Small intestine (tissue), 7 donors: ENCODE results near the gene TSPAN10. TPM values are rescaled to one million over a fixed set of nuclear protein-coding genes. Genes with fewer than 3 reads are reported as not detected.

Experiments used
- DNase-seq, 2 donors: peaks; one replicate each; pipeline versions ENCODE4 v3.0.0 to v3.0.0-alpha.2; 2013
- FAIRE-seq: peaks from 2 replicates; lab custom pipeline; 2012; peaks lifted over from hg19 to GRCh38; lab: Jason Lieb, UNC
- H3K27ac ChIP-seq, 3 donors: one replicate each; pipeline ENCODE4 v1.5.1; 2013; ENCODE audit warnings: low read length in 2 of 3, mild to moderate bottlenecking in 2 of 3, control low read depth in 1 of 3, inconsistent platforms in 1 of 3, low read depth in 1 of 3, moderate library complexity in 1 of 3
- H3K27me3 ChIP-seq, 3 donors: one replicate each; pipeline ENCODE4 v1.6.1; 2013; ENCODE audit warnings: low read length in 3 of 3, inconsistent platforms in 1 of 3; ENCODE audit not compliant: control insufficient read depth in 3 of 3, insufficient read depth in 3 of 3
- H3K36me3 ChIP-seq, 3 donors: one replicate each; pipeline ENCODE4 v1.6.1; 2013; ENCODE audit warnings: low read length in 3 of 3, inconsistent platforms in 1 of 3, low read depth in 1 of 3, mild to moderate bottlenecking in 1 of 3, moderate library complexity in 1 of 3; ENCODE audit not compliant: control insufficient read depth in 3 of 3, insufficient read depth in 2 of 3
- H3K4me1 ChIP-seq, 3 donors: one replicate each; pipeline ENCODE4 v1.6.1; 2013; ENCODE audit warnings: low read length in 2 of 3, inconsistent platforms in 1 of 3, low read depth in 1 of 3, mild to moderate bottlenecking in 1 of 3, moderate library complexity in 1 of 3; ENCODE audit not compliant: control insufficient read depth in 3 of 3, insufficient read depth in 2 of 3
- H3K4me3 ChIP-seq, 3 donors: one replicate each; pipeline ENCODE4 v1.5.1; 2013; ENCODE audit warnings: low read length in 3 of 3, control low read depth in 1 of 3, inconsistent platforms in 1 of 3, low read depth in 1 of 3, mild to moderate bottlenecking in 1 of 3, moderate library complexity in 1 of 3
- H3K9me3 ChIP-seq, 2 donors: one replicate each; pipeline ENCODE4 v1.6.1; 2013; ENCODE audit warnings: low read depth in 1 of 2, low read length in 1 of 2; ENCODE audit not compliant: control insufficient read depth in 2 of 2, insufficient read depth in 1 of 2
- WGBS, 3 donors: extraction: QIAGEN DNeasy Blood & Tissue Kit; methylation state at CpG; one replicate each; pipeline ENCODE4 v1.1.7; 2013; 5-methylcytosine and 5-hydroxymethylcytosine counted together
- polyA plus RNA-seq, 4 donors: library from polyadenylated mRNA; stranded (reverse) in 3 of 4; unstranded in 1 of 4; fragments of 200-250 nt in 3 of 4; fragments of 120-200 nt in 1 of 4; gene quantifications; one replicate each; pipeline versions ENCODE4 v1.2.1 to v1.2.3, GENCODE V29; 2013
- donor health status: healthy with polysubstance abuse.
- donor health status: control.
- donor health status: control.
- donor health status: Bipolar disorder and iron deficiency.
- donor health status: healthy.

TSPAN10 gene
- polyA plus RNA-seq, 4 donors: 0.40 to 1.1 TPM; not detected in 2

DNA sequence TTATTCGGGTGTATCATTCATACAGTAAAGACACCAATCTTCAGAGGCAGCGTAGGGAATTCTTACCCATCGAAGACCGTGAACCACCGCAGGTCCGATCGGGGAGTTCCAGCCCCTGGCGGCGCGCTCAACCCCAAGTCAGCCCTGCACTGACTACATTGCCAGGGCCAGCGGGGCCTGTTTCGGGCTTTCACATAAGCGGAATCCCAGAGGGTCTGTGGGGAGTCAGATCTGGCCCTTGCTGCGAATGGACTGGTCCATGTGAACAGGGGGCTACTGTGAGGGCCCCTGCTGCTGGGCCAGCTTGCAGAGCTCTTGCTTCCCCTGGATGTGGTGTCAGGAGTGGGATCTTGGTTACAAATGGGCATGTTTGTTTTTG is 11.7 kb downstream of the TSPAN10 start:
- Histone ChIP-seq H3K4me1 (peaks cover 0 to 2% (median 0%) of the 10 kb centered on the region in 3 donors), H3K9me3 (peaks cover 0 to 18% of the 10 kb centered on the region in 2 donors), H3K27me3 (peaks cover 8 to 36% (median 15%) of the 10 kb centered on the region in 3 donors), H3K4me3 (no peak overlapping the region), H3K36me3 (no peaks in the 10 kb centered on the region), H3K27ac (no peak overlapping the region)
- 66 to 74% (median 70%) methylated on average over 14 of the region's 14 CpGs for WGBS, 3 donors
- no peak for FAIRE-seq
- no peak for DNase-seq

DNA sequence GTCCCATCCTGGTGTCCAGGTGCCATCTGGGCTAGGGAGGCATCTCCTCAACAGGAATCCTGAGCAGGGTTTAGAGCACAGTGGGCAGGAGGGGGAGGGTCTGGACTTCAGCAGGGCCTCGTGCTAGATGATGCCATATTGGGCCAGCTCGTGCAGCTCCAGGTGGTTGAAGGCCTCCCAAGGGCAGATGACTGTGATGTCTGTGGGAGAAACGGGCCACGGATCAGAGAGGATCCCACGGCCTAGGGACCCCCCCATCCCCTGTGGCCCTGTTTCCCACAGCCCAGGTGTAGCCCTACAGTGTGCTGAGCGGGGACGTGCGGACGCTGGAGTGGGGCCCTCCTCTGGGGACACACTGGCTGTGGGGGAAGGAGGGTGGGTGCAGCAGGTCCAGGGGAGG is 14.0 kb downstream of the TSPAN10 start:
- DNase-seq (no peak), FAIRE-seq (no peak)
- peaks cover 0 to 18% of the 10 kb centered on the region in 2 donors for H3K9me3 ChIP-seq
- peaks cover 0 to 2% (median 0%) of the 10 kb centered on the region in 3 donors for H3K4me1 ChIP-seq
- peaks cover 8 to 36% (median 15%) of the 10 kb centered on the region in 3 donors for H3K27me3 ChIP-seq
- no peaks in the 10 kb centered on the region for H3K36me3 ChIP-seq
- H3K4me3 ChIP-seq: no peak overlapping the region
- no peak overlapping the region for H3K27ac ChIP-seq
- 66 to 77% (median 76%) methylated on average over 8 to 9 of the region's 9 CpGs for WGBS, 3 donors

DNA sequence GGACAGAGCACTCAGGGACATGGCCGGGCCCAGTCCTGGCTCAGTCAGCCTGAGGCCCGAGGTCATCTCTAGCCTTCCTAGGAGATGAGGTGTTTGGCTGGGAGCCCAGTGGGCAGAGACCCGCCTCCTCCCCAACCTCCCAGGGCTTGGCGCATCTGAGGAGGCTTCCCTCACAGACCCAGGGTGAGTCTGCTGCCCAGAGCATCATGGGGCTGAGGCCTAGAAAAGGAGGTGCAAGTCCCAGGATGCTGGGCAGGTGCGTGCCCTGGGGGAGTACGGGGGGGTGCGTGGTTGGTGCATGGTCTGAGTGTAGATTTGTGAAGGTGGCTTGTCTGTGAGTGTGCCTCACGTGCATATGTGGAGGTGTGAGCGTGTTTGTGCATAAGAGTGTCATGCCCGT is 14.7 kb downstream of the TSPAN10 start:
- no peak for DNase-seq
- peaks cover 0 to 2% (median 0%) of the 10 kb centered on the region in 3 donors for H3K4me1 ChIP-seq
- H3K36me3 ChIP-seq: no peaks in the 10 kb centered on the region
- no peak for FAIRE-seq
- no peak overlapping the region for H3K4me3 ChIP-seq
- H3K27ac ChIP-seq: no peak overlapping the region
- peaks cover 8 to 35% (median 15%) of the 10 kb centered on the region in 3 donors for H3K27me3 ChIP-seq
- peaks cover 0 to 18% of the 10 kb centered on the region in 2 donors for H3K9me3 ChIP-seq
- 74 to 80% (median 78%) methylated on average over 10 of the region's 10 CpGs for WGBS, 3 donors

- Histone ChIP-seq H3K9me3 (peaks cover 0 to 14% of the 10 kb centered on the region in 2 donors), H3K4me3 (peak overlapping the region in 1 of 3 donors; percentile 25), H3K27me3 (peaks cover 2 to 23% (median 9%) of the 10 kb centered on the region in 3 donors), H3K4me1 (peaks cover 0 to 2% (median 0%) of the 10 kb centered on the region in 3 donors), H3K36me3 (no peaks in the 10 kb centered on the region), H3K27ac (no peak overlapping the region)
- FAIRE-seq: no peak
- no peak for DNase-seq
- 29 to 56% (median 45%) methylated on average over 18 to 27 of the region's 27 CpGs for WGBS, 3 donors
Measured at GRCh38 chr17:81652906-81653771, 16.1 kb downstream of the TSPAN10 start.

DNA sequence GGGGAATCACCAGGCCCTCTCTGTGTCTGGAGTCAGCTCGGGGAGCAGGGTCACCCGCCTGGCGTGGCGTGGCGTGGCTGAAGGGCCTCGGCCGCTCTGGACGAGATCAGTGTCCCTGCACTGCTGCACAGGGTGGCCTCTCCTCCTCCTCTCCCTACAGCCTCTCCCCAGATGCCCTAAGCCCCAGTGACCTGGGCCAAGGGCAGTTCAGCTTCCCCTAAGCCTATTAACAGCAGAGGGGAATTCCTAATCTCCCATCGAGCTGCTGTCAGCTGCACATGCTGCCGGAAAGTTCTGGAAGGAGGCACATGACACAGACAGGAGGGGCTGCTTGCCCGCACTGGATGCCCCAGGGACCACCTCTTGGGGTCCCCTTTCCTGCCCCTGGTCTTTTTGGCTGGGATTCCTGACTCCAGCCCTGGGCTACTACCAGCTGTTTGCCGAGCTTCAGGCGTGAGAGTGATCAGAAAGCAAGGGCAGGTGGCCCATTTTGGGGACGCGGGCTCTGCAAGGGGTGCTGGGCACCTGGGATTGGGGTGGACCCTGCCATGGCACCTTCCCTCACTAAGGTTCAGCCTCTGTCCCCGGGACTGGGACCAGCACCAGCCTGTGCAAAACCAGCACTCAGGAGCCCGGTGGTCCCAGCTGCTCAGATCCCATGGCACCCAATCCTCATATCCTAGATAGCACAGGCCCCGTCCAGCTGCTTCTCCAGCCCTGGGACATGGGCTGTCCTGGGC is 18.6 kb downstream of the TSPAN10 start:
- 81 to 84% (median 82%) methylated on average over 18 of the region's 18 CpGs for WGBS, 3 donors
- Histone ChIP-seq H3K4me1 (peaks cover 0 to 2% (median 0%) of the 10 kb centered on the region in 3 donors), H3K27me3 (peaks cover 0 to 9% (median 0%) of the 10 kb centered on the region in 3 donors), H3K9me3 (no peaks in the 10 kb centered on the region), H3K36me3 (no peaks in the 10 kb centered on the region), H3K4me3 (no peak overlapping the region), H3K27ac (no peak overlapping the region)
- FAIRE-seq: no peak
- DNase-seq: no peak

DNA sequence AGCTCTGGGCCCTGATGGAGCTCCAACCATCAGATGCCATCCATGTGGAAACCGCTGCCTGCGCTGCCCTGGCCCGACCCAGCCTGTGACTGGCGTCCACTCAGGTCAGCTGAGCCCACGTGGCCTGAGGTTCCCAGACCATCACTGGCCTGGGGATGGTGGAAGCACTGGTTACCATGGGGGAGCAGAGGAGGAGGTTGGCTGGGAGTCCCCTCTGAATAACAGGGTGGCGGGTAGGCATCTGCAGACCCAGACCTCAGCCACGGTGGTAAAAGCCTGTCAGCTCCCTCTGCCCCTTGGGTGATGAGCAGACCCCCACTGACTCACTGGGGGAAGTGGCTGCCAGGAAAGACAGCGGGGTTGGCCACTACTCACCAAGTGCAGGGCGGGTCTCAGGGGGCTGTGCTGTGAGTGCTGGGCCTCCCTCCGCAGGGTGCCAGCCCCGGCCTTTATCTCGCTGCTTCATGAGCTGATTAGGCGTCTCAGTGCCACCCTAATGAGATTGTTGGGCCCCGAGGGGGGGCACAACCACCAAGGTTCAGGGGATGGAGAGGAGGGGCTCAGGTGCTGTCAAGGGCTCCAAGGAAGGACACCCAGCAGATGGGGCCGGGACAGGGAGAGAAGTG is 19.2 kb downstream of the TSPAN10 start, which contains the start of gene PDE6G:
Gene PDE6G, minus strand, starts transcription at position 425 of the 626 bp plus-strand sequence. CDS start 3,237 bp downstream, outside the sequence.
- Histone ChIP-seq H3K4me1 (peaks cover 0 to 2% (median 0%) of the 10 kb centered on the region in 3 donors), H3K9me3 (no peaks in the 10 kb centered on the region), H3K27me3 (peaks cover 0 to 9% (median 0%) of the 10 kb centered on the region in 3 donors), H3K27ac (no peak within 1 kb of the TSS), H3K4me3 (no peak within 1 kb of the TSS), H3K36me3 (no peaks in the 10 kb centered on the region)
- WGBS, 3 donors: 75 to 85% (median 81%) methylated on average over 13 to 15 of the region's 15 CpGs
- DNase-seq (no peak), FAIRE-seq (no peak)

GRCh38 chr17:81656835-81657234 is 19.8 kb downstream of the TSPAN10 start:
- no peak for FAIRE-seq
- 57 to 75% (median 62%) methylated on average over 4 of the region's 4 CpGs for WGBS, 3 donors
- Histone ChIP-seq H3K4me3 (no peak overlapping the region), H3K27ac (no peak overlapping the region), H3K36me3 (no peaks in the 10 kb centered on the region), H3K9me3 (no peaks in the 10 kb centered on the region), H3K27me3 (peaks cover 0 to 9% (median 0%) of the 10 kb centered on the region in 3 donors), H3K4me1 (peaks cover 0 to 2% (median 0%) of the 10 kb centered on the region in 3 donors)
- DNase-seq: no peak

DNA sequence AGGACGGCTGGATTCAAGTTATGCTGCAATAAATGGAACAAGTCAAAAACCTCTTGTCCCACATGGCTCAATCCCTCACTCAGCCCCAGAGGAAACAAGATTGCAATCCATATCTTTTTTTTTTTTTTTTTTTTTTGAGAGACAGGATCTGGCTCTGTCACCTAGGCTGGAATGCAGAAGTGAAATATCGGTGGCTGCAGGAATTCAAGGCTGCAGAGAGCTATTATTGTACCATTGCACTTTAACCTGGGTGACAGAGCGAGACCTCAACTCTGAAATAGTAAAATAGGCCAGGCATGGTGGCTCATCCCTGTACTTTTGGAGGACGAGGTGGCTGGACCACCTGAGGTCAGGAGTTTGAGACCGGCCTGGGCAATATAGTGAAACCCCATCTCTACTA is 22.0 kb downstream of the TSPAN10 start:
- 50 to 76% (median 63%) methylated on average over 5 of the region's 5 CpGs for whole genome bisulfite sequencing, 3 donors
- H3K27me3 ChIP-seq: no peaks in the 10 kb centered on the region
- H3K36me3 ChIP-seq: peaks cover 0 to under 1% (median 0%) of the 10 kb centered on the region in 3 donors
- no peak overlapping the region for H3K4me3 ChIP-seq
- DNase-seq: no peak
- no peaks in the 10 kb centered on the region for H3K9me3 ChIP-seq
- H3K27ac ChIP-seq: no peak overlapping the region
- H3K4me1 ChIP-seq: no peaks in the 10 kb centered on the region
- no peak for FAIRE-seq
